Measurements from ENCODE around the gene FAM149A. TPM values are rescaled to one million over a fixed set of nuclear protein-coding genes. Genes with fewer than 3 reads are reported as not detected.

FAM149A gene
- total and polyA plus RNA-seq, 2 experiments from 2014 or later: 10.8 to 13.3 TPM

GRCh38 chr4:186121057-186121456 is 16.6 kb downstream of the FAM149A start:
- Histone ChIP-seq H3K79me2 (replicated peaks; ENCODE audit: insufficient read depth) (0 out of 2 replicates have a peak, but pooled peaks cover 8% of the 10 kb centered on the region), H3K27me3 (ENCODE audit: insufficient read depth) (no peaks in the 10 kb centered on the region), H3K4me2 (no peak overlapping the region), H3K27ac (ENCODE audit: low read depth) (no peak overlapping the region), H3K9me2 (ENCODE audit: insufficient read depth) (no peaks in the 10 kb centered on the region), H2AFZ (no peak overlapping the region), H4K20me1 (replicated peaks; ENCODE audit: insufficient read depth) (no peaks in the 10 kb centered on the region), H3K4me1 (ENCODE audit: insufficient read depth) (peaks cover 4% of the 10 kb centered on the region; the same call in 1 of the 2 replicates), H3F3A (replicated peaks; ENCODE audit: low read depth) (0 out of 2 replicates have a peak, but pooled peaks cover 3% of the 10 kb centered on the region), H3K36me3 (ENCODE audit: insufficient read depth) (no peaks in the 10 kb centered on the region), H3K4me3 (no peak overlapping the region)
- DNase-seq (ENCODE audit: low spot score) (no peak), ATAC-seq (no peak)
- Mint-ChIP-seq H3K27me3 (ENCODE audit: insufficient read depth, low read depth, poor library complexity) (peaks cover 6% of the 10 kb centered on the region), H3K4me3 (no peak overlapping the region), H3K4me1 (peaks cover 16% of the 10 kb centered on the region), H3K9me3 (peaks cover 3% of the 10 kb centered on the region; the same call in 1 of the 3 replicates), H3K36me3 (ENCODE audit: low read depth) (peaks cover 4% of the 10 kb centered on the region; the same call in 1 of the 3 replicates), H3K27ac (no peak overlapping the region)
- TF ChIP-seq NANOG (IDR thresholded peaks at IDR 0.05; ENCODE audit: borderline replicate concordance) (no peak), ZNF331 (CRISPR knock-in tag; IDR thresholded peaks at IDR 0.05; ENCODE audit: low read depth) (no peak), JUNB (IDR thresholded peaks at IDR 0.05; ENCODE audit: unreplicated experiment) (no peak), CTCF (conservative IDR thresholded peaks at IDR 0.05; ENCODE audit: low read depth in 2 of 2) (no peak), ZNF462 (CRISPR knock-in tag; IDR thresholded peaks at IDR 0.05) (no peak), ZNF114 (CRISPR knock-in tag; IDR thresholded peaks at IDR 0.05) (no peak), REST (IDR thresholded peaks at IDR 0.05; ENCODE audit: unreplicated experiment) (no peak), STAT1 (IDR thresholded peaks at IDR 0.05; ENCODE audit: unreplicated experiment) (no peak), CREB1 (CRISPR knock-in tag; IDR thresholded peaks at IDR 0.05; ENCODE audit: low read depth) (no peak), ETS1 (IDR thresholded peaks at IDR 0.05) (no peak), EZH2phosphoT487 (IDR thresholded peaks at IDR 0.05; ENCODE audit: unreplicated experiment) (no peak), EZH2 (IDR thresholded peaks at IDR 0.05; ENCODE audit: low read depth, unreplicated experiment) (no peak), POLR2AphosphoS5 (IDR thresholded peaks at IDR 0.05; ENCODE audit: low read depth) (no peak)
